CD4-positive, alpha-beta T cell treated with Interleukin-6 for 4 hours (primary cell): ENCODE measurements around the gene PSMC3IP.
A peak's percentile ranks its signal among the peaks of the same experiment; 100 is the strongest.
"Not testable (repeated sequence)": the region's sequence is repeated elsewhere in the genome, so short reads cannot be mapped to it uniquely, and the experiment has no call there.

Source experiments
- DNase-seq: peaks from one replicate; pipeline ENCODE4 v3.0.0-alpha.2; 2020; ENCODE audit warnings: mixed read lengths

The PSMC3IP gene, protein sequence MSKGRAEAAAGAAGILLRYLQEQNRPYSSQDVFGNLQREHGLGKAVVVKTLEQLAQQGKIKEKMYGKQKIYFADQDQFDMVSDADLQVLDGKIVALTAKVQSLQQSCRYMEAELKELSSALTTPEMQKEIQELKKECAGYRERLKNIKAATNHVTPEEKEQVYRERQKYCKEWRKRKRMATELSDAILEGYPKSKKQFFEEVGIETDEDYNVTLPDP

DNA sequence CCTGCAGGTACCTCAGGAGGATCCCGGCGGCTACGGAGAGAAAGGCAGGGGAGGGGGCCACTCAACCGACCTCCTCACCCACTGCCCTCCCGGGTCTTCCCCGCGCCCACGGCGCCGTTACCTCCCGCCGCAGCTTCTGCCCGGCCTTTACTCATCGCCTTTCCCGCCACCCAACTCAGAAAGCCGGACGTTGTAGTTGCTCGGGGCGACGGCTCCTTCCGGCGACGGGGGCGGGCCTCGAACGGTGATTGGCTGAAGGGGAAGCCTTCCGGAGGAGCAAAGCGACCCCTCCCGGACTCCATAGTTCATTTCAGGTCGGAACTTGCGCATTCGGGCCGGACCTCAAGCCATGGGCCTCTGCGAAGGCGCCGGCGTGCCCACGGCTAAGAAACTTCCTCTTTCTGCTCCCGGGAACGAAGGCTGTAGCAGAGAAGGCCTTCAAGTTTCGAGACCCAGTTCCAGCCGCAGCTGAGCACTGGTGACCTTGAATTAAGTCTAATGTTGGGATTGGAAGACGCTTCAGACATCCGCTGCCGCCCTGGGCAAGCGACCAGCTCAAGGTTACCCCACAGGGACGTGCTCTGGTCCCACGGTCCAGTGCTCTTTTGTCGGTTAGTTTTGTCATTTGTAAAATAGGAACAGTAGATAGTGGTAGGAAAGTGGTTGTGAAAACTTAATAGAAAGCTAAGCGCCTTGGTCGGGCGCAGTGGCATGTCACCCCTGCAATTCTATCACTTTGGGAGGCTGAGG is at the start of gene PSMC3IP:
Gene PSMC3IP (minus strand): TSS at position 198 of the 750 bp plus-strand sequence. CDS start 43 bp downstream, at position 155.
- peak; percentile 93 for DNase-seq

DNA sequence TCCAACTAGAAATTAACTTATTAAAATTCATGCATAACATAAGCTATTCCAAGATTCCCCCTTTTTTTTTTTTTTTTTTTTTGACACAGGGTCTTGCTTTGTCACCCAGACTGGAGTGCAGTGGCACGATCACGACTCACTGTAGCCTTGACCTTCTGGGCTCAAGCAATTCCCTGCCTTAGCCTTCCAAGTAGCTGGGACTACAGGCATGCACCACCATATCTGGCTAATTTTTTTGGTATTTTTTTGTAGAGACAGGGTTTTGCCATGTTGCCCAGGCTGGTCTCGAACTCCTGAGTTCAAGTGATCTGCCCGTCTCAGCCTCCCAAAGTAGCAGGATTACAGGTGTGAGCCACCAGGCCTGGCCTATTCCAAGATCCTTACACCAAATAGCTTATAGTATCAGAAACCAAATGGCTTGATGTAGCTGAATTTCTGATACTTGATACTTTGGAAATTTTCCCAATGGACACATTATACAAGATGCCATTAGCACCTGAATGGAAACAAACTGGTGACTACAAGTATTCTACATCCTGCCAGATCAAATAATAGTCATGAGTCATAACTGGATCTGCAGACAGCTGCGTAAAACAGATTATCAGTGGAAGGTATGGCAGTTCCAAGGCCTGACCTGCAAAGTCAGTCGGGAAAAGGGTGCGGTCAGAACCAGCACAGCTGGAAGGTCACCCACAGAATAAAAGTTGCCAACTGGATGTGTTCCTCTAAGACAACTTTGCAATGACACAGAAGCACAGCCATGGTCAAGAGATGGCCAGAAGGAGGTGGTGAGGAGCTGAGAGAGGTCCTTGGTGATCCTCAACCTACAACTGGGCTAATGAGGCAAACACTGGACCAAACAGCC is 46.4 kb upstream of the PSMC3IP start:
- DNase-seq, result no peak

DNA sequence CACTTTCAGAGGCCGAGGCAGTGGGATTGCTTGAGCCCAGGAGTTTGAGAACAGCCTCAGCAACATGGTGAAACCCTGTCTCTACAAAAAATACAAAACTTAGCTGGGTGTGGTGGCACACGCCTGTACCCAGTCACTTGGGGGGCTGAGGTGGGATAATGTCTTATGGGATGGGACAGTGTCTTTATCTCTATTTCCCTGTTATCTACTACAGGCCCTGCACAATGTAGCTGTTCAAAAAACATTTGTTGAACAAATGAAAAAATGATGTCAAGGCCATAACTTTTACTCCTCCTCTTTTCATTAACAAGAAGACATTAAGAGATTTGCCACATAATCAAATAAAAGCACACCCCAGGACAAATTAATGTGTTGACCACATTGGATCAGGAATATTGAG is 45.7 kb upstream of the PSMC3IP start:
- DNase-seq, result no peak

DNA sequence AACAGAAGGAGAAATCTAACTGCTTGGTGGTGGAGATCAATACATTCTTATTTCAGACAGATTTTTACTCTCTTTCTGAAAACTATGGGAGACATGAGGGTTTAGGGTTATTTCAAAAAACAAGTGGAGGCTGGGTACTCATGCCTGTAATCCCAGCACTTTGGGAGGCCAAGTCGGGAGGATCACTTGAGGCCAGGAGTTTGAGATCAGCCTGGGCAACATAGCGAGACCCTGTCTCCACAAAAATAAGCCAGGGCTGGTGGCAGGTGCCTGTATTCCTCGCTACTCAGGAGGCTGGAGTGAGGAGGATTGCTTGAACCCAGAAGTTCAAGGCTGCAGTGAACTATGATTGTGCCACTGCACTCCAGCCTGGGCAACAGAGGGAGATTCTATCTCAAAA is 44.5 kb upstream of the PSMC3IP start:
- DNase-seq, result not testable (repeated sequence)

DNA sequence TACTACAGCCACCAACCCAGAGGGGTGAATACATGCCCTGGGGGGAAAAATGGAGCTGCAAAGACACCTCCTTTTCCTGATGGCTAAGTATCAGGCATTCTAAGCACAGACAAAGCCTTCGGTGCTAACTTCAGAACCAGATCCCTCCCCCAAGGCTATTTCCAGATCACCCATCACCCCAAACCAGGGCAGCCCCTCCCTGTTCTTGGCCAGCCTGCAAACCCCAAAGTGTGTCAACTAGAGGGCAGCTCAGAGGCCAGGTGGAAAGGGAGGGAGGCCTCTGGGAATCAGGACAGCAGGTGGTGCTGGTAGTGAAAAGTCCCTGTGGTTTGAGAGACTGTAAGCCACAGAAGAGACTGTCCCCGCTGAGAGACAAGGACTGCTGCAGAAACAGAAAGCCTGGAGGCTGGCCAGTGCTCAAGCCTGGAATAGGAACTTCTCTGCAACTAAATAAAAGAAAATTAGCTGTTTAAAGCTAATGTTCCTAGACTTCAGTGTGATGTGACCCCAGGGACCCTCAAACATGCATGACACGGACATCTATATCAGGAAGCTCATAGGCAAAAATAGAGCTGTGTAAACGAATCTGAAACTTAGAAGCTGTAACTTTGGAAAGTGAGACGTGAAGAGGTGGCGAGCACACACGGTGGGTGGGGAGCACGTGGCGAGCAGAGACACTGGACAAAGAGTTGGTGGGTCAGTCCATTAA is 41.1 kb upstream of the PSMC3IP start:
- DNase-seq, result no peak

DNA sequence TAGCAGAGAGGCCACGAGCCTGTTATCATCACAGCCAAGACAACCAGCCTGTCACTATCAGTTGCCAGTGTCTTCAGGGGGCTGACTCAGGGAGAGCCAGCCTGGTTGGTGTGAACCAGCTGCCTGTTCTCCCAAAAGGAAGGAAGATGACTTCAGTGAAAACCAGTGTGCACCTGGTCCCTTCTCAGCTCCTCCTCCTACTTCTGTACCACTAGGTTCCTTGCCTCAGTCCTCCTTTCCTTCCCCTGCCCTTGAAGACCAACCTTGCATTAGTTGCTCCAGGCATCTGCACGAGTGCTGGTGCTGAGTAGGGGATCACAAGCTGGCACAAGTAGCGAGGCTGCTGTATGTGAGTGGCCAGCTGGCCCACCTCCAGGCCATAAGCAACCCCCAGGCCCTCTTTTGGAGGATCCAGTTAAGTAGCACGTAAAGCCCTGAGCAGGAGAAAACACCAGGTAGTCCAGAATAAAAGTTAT is 40.5 kb upstream of the PSMC3IP start:
- no peak for DNase-seq

DNA sequence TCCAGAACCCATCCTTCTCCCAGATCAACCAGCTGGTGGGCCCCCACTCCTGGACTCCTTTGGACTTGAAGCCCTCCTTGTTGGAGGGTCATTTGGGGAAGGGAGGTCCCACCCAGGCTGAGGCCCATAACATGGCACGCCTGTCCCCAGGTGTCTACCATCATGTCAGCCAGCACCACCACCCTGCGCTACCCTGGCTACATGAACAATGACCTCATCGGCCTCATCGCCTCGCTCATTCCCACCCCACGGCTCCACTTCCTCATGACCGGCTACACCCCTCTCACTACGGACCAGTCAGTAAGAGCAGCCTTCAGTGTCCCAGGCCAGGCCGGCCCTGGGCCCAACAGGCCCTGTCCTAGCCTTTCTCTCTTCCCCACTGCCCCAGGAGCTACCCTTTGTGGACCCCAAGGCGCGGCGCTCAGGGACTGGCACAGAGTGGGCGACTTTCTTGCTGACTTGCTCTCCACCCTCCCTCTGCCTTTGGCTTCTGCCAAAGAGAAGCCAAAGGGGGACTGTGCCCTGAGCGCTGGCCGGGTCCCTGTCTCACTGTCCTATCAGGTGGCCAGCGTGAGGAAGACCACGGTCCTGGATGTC is 36.3 kb upstream of the PSMC3IP start:
- DNase-seq, result no peak

DNA sequence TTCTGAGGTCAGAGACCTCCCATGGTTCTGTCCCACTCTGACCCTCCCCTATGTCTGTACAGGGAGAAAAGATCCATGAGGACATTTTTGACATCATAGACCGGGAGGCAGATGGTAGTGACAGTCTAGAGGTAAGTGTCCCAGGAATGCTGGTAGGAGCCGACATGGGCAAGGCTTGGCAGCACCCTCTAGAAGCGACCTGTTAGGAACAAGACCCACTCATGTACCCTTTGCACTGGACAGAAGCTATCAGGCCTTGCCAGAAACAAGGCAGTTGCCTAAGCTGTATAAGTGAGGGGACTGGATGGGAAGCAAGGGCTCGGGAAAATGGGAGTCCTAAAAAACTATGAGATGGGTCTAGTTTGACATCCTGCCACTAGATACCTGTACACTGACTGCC is 34.5 kb upstream of the PSMC3IP start:
- no peak for DNase-seq

DNA sequence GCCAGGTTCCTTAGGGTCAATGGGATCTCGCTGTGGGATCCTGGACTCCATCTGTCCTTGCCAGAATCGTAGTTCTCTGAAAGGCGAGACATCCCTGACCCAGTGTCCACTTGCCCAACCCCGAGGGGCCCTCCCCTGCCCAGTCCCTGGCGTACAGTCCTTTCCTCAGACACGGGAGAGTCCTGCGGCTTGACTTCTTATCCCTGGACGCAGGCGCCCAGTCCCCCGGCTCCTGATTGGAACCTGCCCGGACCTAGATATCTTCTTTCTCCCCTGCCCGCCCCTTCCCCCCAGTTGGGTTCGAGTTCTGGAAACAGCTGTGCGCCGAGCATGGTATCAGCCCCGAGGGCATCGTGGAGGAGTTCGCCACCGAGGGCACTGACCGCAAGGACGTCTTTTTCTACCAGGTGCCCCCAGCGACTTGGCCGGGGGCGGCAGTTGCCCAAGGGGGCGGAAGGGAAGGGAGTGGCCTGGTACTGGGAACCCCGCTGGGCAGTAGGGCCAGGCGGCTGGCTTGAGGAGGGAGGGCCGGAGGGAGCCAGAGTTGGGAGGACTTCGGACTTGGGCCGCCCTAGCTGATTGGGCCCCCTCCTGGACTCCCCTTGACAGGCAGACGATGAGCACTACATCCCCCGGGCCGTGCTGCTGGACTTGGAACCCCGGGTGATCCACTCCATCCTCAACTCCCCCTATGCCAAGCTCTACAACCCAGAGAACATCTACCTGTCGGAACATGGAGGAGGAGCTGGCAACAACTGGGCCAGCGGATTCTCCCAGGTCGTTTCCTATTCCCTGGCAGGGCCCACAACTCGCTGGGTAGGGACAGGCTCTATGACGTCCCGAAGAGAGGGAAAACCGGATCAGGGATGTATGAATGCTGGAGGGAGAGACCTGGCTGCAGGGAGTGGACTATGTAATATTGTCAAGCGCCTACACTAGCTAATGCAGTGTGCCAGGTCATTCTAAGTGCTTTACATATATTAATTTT is 32.6 kb upstream of the PSMC3IP start:
- peak; percentile 14 for DNase-seq

DNA sequence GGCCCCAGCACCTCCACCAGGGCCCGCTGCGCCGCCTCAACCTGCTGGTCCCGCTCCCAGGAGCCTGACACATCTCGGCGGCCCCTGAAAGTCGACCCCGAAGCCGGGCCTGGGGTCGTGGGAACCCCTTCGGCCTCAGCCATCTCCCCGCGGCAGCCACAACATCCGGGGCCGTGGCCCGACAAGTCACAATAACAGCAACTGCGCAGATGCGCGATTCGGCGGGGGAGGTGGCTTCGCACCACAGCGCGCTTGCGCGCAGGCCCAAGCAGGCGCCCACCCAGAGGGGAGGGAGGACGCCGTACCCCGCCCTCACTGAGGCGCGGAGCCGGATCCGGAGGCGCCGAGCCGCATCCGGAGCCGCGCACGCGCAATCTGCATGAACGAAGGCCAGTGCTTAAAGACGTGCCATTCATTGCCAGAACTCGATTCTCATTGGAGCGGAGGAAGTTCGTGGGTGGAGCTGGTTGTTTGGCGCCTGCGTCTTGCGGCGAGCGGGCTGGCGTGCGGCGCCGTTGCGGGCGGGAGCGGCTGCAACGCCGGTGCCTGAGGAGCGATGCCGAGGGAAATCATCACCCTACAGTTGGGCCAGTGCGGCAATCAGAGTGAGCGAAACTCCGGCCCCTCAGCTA is 31.8 kb upstream of the PSMC3IP start, which contains the start of the genes RETREG3 and TUBG1:
Gene RETREG3 (minus strand): TSS at position 193 of the 632 bp plus-strand sequence. CDS start 50 bp downstream, at position 143.
Gene TUBG1 (plus strand): TSS at position 502 of the 632 bp plus-strand sequence. CDS start 55 bp downstream, at position 557.
- peak; percentile 100 for DNase-seq

DNA sequence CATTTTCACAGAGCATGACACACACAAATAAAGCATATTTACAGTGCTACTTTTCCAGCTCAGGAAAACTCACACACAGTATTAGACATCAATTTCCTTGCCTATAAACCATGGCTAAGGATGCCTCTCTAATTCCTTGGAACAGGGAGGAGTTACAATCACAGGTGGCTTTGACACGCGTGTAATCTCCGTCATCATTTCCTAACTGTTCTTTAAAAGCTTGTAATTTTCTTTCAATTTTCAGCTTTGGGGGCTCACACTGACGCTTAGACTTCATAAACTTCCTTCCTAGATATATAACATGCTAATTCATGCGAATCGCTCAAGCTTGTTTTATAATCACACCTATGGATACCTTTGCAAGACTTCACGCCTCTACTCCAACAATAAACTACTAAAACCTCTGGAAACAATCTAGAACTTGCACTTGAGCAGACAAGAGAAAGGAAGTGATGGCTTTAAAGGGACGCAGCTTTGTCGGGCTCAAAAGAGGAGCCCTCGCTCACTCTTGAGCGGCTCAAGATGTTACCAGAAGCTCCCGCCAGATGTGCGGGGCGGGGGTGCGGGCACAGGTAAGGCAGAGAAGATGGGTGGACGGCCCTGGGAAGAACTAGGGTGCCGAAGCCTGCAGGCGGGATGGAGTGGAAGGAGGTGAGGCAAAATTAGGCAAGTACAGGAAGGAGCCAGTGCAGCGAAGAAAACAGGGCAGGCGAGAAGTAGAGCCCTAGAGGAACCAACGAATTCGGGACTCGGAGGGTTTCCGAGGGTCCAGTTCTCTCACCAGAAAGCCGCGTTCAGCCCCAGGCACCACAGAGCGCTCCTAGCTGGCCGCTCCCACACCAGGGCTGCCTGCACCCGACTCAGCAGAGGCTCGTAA is 31.0 kb upstream of the PSMC3IP start:
- DNase-seq, result no peak

DNA sequence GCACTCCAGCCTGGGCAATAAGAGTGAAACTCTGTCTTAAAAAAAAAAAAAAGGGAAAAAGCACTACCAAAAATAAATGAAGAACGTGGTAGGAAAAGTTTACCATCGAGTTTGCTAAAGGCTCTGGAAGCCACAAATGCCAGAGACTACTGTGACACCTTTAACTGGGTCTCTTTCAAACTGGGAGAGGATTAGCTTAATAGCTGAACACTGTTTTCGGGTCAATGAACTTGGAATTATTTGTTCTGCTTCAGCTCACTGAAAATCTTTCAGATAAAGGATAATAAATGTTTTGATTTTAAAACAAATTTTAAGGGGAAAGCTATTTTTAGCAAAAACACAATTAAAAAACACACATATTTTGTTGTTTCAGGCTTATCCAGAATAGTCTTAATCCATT is 30.2 kb upstream of the PSMC3IP start:
- no peak for DNase-seq

DNA sequence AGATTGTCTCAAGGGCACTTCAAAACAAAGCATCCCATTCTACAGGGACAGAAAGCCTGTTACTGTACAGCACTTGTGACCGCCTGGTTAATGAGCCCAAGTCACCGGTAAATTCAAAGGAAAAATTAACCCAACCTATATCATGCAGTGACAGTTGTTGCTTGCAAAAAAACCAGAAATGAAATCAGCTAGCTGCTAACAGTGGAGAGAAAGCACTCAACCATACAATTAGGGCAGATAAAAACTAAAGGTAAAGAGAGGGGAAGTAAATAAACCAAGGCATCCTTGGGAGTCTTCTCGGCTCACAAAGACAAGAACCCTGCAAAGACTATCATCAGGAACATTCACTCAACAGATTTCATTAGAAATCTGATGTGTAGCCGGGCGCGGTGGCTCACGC is 25.8 kb upstream of the PSMC3IP start:
- no peak for DNase-seq

DNA sequence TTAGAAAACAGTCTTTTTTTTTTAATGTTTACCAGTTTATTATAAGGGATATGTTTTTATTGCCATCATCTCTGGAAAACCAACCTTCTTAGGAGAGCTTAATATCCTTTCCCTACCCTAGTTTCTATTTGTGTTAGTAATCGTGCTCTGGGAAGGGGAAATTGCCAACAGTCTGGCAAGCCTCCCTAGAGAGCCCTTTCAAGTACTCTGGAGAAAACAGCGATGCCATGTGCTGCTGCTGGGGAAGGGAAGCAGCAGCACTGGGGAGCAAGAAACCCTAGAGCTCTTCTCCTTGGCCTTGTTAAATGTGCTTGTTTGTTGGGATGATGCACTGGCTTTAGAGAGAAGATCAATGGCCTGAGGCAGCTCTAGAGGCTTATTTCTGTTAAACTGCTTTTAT is 21.4 kb upstream of the PSMC3IP start:
- no peak for DNase-seq

DNA sequence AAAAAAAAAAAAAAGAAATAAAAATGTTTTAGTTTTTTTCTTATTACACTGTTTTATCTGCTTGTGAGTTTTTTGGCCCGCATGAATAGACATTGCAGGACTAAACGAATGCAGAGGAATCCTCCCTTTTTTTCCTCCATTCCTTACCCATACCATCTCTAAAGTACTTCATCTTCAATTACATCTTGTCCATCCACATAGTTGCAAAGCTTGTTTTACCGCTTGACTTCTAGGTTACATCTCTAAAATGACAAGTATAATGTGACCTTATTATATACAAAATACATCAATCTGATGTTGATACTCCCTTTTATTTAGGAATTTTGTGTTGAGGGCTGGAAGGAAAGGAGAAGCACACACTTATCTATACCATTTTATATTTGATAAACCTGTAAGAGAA is 18.9 kb upstream of the PSMC3IP start:
- no peak for DNase-seq

DNA sequence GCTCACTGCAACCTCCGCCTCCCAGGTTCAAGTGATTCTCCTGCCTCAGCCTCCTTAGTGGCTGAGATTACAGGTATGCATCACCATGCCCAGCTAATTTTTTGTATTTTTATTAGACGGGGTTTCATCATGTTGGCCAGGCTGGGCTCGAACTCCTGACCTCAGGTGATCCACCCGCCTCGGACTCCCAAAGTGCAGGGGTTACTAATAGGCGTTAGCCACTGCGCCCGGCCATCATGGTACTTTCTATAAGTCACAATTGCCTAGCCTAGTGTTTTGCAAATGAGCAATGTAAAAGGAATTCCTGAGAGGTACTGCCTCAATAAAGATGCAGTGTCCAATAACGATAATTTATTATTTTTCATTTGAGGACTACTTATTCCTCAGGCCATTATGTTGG is 13.9 kb upstream of the PSMC3IP start:
- no peak for DNase-seq

DNA sequence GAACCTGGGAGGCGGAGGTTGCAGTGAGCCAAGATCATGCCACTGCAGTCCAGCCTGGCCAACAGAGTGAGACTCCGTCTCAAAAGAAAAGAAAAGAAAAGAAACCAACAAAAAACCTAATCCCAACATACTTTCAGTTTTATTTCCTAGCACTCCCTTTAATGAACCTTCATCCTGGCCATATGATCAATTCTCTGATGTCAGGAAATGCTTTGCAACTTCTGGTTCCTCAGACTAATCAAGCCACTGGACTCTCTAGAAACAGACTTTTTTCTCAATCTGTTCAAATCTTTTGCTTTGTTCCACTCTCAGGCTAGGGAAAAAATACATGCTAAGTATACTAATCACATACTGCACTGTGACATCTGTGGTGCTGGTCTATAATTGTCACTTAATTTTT is 13.4 kb upstream of the PSMC3IP start:
- no peak for DNase-seq

DNA sequence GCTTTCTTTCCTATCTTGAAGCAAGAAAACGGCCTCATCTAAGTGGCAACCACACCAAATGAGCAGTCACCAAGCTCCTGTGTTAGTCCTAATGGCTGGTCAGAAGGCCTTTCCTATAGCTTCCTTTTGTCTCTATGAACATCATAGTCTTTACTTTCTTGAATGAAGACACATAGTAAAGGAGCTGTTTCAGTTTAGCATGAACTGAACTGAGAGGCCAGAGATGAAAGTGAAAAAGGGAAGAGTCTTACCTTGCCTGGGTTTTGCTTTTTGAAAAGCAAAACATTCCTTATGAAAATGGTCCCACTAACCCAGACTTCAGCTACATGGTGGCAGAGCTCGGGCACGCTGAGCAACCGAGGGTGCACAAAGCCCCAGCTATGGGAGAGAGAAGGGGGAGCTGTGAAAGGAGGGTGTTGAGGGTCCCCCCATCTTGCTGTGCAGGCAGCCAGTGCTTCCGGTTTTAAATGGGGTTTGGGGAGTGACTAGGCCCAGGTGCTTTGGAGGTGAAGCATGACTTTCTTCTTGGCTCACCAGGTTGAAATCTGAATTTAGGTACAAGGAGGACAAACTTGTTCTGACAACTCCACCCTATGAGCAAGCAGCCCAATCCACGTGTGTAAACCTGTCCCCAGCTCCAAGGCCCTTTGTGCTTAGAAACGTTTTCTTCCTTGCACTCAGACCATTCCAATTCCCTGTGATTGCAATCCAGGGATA is 9.1 kb upstream of the PSMC3IP start:
- DNase-seq, result no peak

DNA sequence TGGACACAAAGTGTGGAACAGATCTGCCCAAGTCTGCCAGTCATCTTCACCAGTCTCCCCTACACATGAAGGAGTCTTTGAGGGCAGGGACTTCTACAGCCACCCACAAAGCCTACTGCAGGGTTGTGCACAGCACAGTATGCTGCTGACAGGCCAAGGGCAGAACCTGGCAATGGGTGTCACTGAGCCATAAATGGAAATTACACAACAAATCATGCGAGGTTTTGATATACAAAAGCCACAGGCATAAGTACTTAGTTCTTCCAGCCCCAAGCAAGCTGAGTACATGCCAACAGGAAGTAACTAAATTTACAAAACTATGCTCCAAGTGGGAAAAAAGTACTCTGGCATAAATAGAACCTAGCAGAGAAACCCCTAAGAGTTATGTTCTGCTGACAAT is 7.8 kb upstream of the PSMC3IP start:
- no peak for DNase-seq
